Measurements from ENCODE around the gene CIB4.

- TF ChIP-seq POLR2A (IDR thresholded peaks at IDR 0.05; ENCODE audit: low read length) (no peak), GATA1 (IDR thresholded peaks at IDR 0.05; ENCODE audit: low read depth, low read length) (no peak)
These were observed 56.5 kb downstream of the CIB4 start for GRCh38 chr2:26584656-26585055.
